ENCODE measurements around the gene WDHD1. TPM values are rescaled to one million over a fixed set of nuclear protein-coding genes. Genes with fewer than 3 reads are reported as not detected.
"Not testable (repeated sequence)": the region's sequence is repeated elsewhere in the genome, so short reads cannot be mapped to it uniquely, and the experiment has no call there.

WDHD1 gene
- polyA plus RNA-seq, 3 donors, result 18.5 to 21.3 (median 20.0) TPM

DNA sequence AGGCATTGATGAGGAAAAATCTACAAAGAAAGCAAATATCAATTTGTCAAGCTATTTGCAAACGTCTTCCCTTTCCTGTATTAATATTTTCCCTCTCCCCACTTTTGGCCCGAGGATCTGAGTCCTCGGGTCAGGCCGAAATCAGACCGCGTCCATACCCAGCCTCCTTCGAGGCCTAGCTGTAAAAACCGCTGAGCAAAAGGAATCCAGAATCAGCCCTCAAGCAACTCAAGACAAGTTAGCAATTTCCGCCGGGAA, 24.2 kb upstream of the WDHD1 start:
- no peak for DNase-seq (ENCODE audit: low read depth in 3 of 3, low spot score in 2 of 3)

DNA sequence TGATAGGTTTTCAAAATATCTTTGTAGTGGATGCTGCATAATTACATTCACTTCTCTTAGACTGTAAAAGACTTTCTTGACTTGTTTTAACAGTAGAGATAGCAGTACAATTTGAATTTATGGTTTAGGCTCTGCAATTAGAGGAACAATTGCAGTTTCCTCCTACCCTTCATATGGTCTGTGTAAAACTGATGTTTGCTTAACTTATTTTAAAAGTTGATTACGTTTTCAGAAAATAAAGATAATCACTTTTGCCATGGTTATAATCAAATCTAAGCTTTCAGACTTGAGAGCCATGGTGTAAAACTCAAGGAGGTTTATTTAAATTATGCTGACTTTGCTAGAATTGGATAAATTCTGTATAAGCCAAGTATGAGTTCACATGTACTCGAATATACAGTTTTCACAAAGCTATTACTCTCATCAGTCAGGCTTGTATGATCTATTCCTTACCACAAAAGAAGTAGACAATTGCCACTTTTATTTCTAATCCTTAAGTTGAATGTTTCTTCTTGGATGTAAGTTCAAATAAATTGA, 22.1 kb upstream of the WDHD1 start:
- DNase-seq (ENCODE audit: low read depth in 3 of 3, low spot score in 2 of 3), result no peak

DNA sequence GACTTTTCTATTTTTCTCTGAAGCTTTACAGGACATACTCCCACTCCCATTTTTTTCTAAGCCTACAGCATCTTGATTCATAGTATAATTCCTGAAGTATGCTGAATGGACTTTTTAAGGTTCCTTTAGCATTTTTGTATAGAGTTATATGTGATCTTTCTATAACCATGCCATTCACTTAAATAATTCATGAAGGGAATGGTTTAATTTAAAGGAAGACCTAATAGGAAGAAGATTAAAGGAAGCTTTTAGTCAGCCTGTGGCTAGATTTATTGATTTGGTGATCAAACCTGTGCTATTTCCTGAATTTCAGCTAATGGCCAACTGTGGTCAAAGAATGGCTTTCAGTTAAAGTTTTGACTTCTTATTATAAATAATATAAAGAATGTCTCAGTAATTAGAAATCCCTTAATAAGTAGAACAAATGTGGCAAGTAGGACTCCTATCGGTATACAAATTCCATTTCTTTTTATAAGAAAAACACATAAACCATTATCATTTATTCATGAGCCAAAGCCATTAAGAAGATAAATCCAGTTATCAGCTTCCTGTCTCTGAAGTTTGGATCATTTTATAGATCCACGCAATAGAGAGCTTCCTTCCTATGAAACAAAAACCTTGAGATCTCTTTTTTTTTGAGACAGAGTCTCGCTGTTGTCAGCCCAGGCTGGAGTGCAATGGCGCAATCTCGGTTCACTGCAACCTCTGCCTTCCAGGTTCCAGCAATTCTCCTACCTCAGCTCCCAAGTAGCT, 20.6 kb upstream of the WDHD1 start:
- DNase-seq (ENCODE audit: low read depth in 3 of 3, low spot score in 2 of 3), result no peak

DNA sequence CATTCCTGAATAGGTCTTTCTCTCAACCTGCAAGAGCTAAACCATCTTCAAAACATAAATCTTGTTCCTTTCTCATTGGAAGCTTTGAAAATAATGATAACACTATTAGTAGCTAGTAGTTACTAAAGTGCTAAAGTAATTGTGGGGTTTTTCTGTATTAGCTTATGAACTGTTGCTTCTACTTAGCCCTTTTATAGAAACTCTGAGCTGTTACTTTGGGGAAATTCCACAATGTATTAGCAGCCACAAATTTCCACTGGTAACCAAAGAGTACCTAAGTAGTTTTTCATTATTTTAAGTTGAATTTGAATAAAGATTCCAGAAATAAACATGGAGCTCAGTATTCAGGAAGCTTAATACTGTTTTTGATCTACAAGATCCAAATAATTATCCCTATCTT, 18.2 kb upstream of the WDHD1 start:
- DNase-seq (ENCODE audit: low read depth in 3 of 3, low spot score in 2 of 3), result no peak

DNA sequence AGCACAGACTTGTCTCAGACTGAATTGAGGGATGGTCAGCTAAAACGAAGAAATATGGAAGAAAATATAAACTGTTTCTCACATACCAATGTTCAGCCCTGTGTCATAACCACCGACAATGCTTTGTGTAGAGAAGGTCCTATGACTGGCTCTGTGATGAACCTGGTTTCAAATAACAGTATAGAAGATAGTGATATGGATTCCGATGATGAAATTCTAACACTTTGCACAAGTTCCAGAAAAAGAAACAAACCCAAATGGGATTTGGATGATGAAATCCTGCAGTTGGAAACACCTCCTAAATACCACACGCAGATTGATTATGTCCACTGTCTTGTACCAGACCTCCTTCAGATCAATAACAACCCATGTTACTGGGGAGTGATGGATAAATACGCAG, 16.6 kb upstream of the WDHD1 start:
- no peak for DNase-seq (ENCODE audit: low read depth in 3 of 3, low spot score in 2 of 3)

DNA sequence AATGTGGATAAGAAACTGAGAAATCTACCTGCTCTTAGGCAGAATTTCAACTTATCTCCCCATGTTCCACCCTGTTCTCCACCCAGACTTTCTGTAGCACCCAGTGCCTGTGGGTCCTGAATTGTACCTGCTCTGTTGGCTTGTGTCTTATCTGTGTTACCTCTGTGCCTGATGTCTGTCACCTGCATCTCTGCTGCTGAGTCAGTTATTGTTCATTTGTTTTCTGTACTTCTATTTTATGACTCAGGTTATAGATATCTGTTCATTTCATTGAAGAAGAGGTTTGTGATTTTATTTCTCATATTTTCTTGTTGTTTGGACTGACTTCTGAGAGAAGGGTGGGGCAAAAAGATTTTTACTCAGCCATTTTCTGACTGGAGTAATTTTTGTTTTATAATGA, 11.8 kb upstream of the WDHD1 start:
- no peak for DNase-seq (ENCODE audit: low read depth in 3 of 3, low spot score in 2 of 3)

DNA sequence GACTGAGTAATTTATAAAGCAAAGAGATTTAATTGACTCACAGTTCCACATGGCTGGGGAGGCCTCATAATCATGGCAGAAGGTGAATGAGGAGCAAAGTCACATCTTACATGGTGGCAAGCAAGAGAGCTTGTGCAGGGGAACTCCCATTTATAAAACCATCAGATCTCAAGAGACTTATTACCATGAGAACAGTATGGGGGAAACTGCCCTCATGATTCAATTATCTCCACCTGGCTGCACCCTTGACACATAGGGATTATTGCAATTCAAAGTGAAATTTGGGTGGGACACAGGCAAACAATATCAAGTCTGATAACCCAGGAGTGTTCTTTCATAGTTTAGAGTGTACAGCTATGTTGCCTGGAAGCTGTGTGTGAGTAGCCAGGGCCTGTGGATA, 11.1 kb upstream of the WDHD1 start:
- DNase-seq (ENCODE audit: low read depth in 3 of 3, low spot score in 2 of 3), result not testable (repeated sequence)

DNA sequence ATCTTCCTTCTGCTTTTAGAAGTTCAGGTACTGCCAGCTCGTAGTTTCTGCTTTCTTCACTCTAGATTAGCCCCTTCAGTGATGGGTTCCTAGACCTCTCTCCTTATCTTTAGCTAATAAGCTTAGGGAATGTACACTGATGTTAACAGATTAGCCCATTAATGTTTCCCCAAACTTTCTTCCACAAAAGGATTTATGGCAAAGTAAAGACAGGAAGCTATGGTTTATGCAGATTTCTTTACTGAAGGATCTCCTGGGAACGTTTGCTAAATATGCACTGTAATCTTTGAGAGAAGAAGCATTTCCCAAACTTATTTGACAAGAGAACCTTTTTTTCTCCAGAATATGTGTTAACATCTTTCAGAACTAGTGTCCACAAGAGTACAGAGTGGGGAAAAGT, 4.3 kb upstream of the WDHD1 start:
- no peak for DNase-seq (ENCODE audit: low read depth in 3 of 3, low spot score in 2 of 3)

DNA sequence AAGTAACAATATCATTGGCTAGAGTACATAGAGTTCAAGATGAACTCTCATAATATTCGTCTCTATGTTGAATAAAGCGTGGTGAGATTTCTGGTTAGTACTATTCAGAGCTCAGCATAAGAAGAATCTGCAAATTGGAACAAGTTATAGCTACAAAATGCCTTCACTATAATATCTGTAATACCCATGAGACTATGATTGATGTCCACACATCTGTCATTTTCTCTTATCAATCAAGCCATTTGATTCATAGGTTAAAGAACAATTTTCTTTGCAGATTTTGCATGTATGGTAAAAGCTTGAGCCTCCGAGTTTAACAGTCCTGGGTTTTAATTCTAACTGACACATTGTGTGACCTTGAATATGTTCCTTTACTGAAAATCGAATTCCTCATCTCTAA, 1.6 kb upstream of the WDHD1 start:
- DNase-seq (ENCODE audit: low read depth in 3 of 3, low spot score in 2 of 3), result no peak

DNA sequence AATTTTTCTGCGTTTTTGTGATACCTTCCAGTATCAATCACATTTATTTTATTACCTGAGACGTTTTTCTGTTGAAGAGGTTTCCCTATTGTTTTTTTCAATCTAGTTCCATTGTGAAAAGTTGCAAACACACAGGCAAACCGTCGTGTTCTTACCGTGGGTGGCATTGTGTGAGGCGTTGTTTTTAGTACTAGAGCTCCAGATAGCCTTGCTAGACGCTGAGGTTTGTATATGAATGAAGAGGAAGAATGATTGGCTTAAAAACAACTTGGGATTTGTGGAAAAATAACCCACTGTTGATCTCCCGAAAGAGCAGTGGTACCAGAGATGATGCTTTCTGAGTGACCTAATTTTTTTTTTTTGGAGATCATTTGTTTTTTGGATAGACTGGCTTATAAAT, 1.2 kb upstream of the WDHD1 start:
- no peak for DNase-seq (ENCODE audit: low read depth in 3 of 3, low spot score in 2 of 3)

DNA sequence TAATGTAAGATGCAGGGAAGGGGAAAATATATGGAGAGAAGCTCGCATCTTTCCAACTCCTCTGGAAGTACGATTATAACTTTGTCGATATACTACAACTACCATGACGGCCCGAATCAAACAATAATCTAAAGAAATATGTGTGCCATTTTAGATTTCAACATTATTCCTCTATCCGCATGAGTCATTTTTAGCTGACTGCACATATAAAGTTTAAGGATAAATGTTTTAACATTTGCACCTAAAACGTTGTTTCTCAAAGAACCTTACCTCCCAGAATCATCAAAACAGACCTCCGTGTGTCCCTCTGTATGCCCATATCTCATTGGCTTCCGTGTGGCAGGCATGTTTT, 482 bp downstream of the WDHD1 start:
- no peak for DNase-seq (ENCODE audit: low read depth in 3 of 3, low spot score in 2 of 3)

DNA sequence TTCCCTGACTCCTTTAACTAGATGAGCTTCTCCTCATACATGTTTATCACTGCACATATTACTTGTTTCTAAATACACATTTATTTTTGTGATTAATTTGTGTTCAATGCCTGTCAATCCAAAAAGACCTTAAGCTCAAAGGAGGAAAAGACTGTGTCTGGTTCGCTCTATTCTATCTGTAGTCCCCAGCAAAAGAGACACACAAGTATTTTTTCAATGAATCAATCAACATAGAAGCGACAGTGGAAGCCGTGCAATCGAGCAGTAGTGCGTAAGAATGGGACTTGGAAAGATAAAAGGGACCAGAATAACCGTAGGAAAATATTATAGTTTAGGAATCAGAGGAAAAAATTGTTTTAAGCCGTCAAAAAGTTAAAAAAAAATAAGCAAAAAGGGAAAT, 951 bp downstream of the WDHD1 start:
- DNase-seq (ENCODE audit: low read depth in 3 of 3, low spot score in 2 of 3), result no peak

DNA sequence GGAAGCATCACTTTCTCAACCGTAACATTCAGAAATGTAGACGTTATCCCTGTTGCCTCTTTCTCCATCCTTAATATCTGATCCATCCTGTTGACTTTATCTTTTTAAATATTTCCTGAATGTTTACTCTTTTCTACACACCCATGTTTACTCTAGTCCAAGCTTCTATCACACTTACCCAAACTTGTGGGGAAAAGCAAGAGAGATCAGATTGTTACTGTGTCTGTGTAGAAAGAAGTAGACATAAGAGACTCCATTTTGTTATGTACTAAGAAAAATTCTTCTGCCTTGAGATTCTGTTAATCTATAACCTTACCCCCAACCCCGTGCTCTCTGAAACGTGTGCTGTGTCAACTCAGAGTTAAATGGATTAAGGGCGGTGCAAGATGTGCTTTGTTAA, 2.5 kb downstream of the WDHD1 start:
- DNase-seq (ENCODE audit: low read depth in 3 of 3, low spot score in 2 of 3), result not testable (repeated sequence)

DNA sequence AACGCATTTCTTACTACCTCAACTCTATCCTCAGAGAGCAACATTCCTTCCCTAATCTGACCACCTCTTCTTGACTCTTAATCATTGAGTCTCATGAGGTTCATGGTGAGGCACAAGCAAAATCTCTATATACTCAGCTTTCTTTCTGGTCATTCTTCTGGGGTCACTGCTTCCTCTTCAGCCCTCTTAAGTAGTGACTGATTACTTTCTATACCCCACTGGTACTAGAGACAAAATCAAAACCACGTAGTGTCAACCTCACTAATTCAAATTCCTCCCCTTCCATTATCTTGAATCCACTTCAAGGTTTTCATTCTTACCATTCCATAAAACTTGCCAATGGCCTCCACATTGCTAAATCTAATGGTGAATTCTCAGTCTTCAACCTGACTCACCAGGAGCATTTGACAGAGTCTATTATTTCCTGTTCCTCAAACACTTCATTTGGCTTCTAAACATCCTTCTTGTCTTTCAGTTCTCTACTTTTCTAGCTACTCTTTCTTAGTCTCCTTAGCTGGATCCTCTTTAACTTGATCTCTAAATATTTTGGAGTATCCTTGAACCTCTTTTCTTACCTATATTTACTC, 6.8 kb downstream of the WDHD1 start:
- no peak for DNase-seq (ENCODE audit: low read depth in 3 of 3, low spot score in 2 of 3)

DNA sequence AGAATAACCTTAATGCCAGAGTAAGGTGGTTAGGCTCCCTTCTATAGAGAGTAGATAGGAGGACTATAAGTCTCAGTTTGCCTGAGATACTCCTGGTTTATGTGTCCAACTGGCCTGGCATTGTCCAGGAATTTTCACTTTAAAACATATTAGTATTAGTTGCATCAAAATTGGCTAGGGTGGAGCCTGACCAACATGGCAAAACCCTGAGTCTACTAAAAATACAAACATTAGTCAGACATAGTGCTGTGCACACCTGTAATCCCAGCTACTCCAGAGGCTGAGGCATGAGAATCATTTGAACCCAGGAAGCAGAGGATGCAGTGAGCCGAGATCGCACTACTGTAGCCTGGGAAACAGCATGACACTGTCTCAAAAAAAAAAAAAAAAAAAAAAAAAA, 11.9 kb downstream of the WDHD1 start:
- no peak for DNase-seq (ENCODE audit: low read depth in 3 of 3, low spot score in 2 of 3)

DNA sequence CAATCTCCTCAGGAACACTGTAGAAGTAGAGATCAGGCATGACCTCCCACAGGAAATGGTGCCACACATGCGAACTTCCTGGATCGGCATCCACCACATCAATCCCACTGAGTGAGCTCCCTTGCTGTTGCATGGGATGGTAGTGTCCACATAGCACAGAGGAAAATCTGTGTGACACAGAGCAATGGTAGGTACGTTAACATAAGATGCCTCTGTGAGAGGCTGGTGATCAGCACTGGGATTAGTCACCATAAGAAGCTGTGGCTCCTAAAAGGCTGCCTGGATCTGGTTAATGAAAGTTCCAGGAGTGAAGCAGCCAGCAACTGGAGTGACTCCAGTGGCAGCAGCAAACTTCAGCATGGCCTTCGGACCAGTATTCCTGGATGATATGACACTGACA, 21.8 kb downstream of the WDHD1 start:
- DNase-seq (ENCODE audit: low read depth in 3 of 3, low spot score in 2 of 3), result no peak

DNA sequence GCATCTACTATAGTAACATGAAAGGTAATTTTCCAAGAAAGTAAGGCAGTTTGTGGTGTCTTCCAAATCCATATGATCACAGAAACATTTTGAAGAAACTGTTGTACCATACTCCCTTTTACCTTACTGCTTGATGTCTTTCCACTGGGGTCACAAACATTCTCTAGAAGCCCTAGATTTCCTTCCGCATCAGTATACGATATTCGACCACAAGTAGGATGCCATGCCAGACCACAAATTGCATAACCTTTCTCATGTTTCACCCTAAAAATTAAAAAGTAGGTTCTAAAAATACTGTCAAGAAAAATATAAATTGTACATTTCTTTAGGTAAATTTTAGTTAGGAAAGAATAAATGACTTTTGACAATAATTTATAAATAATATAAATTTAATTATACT, 26.5 kb downstream of the WDHD1 start:
- no peak for DNase-seq (ENCODE audit: low read depth in 3 of 3, low spot score in 2 of 3)

DNA sequence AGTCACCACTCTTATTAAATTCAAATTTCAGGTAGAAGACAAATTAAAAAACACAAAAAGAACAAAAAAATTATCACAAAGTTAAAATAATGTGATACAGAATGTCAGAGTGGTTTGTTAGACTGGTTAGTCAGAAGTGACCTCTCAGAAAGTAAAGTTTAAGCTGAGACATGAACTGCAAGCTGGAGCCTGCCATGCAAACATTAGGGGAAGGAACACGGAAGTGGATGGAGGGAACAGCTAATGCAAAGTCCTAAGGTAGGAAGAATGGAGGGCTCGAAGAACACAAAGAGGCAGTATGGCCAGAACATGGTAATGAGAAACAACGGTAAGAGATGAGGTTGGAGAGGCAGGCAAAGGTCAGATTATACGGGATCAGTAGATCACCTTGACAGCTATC, 41.7 kb downstream of the WDHD1 start:
- no peak for DNase-seq (ENCODE audit: low read depth in 3 of 3, low spot score in 2 of 3)

DNA sequence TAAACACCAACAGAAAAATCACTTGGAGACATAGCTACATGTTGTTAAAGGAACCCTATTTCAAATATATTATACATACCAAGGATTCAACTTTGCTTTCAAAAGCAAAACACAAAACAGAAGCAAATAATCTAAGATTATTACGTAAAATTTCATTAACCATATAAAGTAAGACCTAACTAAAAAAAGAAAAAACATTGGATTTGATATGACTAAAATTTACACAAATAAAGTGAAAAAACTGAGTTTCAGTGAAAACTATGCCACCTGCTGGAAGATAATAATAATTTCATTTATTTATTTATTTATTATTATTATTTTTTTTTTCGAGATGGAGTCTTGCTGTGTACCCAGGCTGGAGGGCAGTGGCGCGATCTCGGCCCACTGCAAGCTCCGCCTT, 45.2 kb downstream of the WDHD1 start:
- DNase-seq (ENCODE audit: low read depth in 3 of 3, low spot score in 2 of 3), result no peak

DNA sequence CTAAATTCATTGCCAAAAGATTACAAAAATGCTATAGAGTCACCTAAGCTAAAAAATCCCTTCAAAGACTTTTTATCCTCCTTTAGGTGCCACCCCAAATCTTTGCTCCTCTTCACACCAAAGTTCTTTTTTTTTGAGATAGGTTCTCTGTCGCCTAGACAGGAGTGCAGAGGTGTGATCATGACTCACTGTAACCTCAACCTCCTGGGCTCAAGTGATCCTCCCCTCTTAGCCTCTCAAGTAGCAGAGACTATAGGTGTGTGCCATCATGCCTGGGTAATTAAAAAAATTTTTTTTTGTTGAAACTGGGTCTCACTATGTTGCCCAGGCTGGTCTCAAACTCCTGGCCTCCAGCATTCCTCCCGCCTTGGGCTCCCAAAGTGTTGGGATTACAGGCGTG, 47.9 kb downstream of the WDHD1 start:
- DNase-seq (ENCODE audit: low read depth in 3 of 3, low spot score in 2 of 3), result no peak

DNA sequence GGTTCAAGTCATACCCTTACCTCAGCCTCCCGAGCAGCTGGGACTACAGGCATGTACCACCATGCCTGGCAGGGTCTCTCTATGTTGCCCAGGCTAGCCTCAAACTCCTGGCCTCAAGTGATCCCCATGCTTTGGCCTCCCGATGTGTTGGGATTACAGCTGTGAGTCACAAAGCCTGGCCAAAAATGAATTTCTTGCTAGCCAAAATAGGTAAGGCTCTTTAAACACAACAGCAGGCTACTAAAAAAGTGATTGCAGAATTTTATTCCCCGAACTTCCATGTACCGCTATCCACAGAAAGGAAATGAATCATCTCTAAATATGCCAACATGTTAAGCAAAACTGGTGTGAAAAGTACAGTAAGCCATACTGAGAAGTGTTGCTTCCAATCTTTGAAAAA, 50.6 kb downstream of the WDHD1 start:
- no peak for DNase-seq (ENCODE audit: low read depth in 3 of 3, low spot score in 2 of 3)

DNA sequence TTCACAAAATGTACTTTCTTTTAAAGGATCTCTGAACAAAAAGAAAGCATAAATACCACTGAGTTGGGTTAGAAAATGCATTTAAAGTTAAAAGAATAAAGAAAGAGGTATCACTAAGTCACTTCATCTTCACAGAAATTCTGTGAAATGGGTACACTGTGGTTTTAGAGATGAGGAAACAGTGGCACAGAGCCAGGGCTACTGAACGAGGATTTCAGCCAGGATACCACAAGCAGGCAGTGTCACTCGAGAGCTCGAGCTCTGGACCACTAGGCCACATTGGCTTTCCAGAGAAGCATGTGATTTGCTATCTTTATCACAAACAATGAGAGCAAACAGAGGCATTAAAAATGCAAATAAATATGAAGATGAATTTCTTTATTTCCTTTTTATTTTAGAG, 51.0 kb downstream of the WDHD1 start:
- DNase-seq (ENCODE audit: low read depth in 3 of 3, low spot score in 2 of 3), result no peak
